Naive thymus-derived CD8-positive, alpha-beta T cell (primary cell): ENCODE measurements around the gene GLYAT. TPM values are rescaled to one million over a fixed set of nuclear protein-coding genes. Genes with fewer than 3 reads are reported as not detected.

Experiments
- ATAC-seq, 2 donors: fragments of 150-1000 bp; cut with Tn5 transposase in 1 of 2; sonication (Bioruptor Pico), chemical (Tn5 transposase) in 1 of 2; 1 replicate in 1 of 2; 2 replicates in 1 of 2; pipeline ENCODE4 v1.10.0; 2021; ENCODE audit warnings: mild to moderate bottlenecking in 2 of 2, moderate library complexity in 2 of 2
- POLR2A ChIA-PET: fragments of 350-600 bp; sonication (Branson Sonifier 250); formaldehyde crosslinking; loops from one replicate; lab custom pipeline; 2021; ENCODE audit warnings: antibody characterized with exemption; lab: Charles Lee
- DNase-seq, 10 donors: peaks; one replicate each; pipeline versions ENCODE4 v3.0.0 to v3.0.0-alpha.2; 2020 to 2022
- H3K27ac Mint-ChIP-seq, 10 donors: one replicate each; pipeline ENCODE4 v1.8.0; 2020 to 2022; ENCODE audit warnings: mild to moderate bottlenecking in 10 of 10, mixed read lengths in 10 of 10, moderate library complexity in 4 of 10, inconsistent platforms in 1 of 10
- H3K27me3 Mint-ChIP-seq, 5 donors: one replicate each; pipeline ENCODE4 v1.8.0; 2021 to 2022; ENCODE audit warnings: mixed read lengths in 5 of 5
- H3K36me3 Mint-ChIP-seq, 3 donors: one replicate each; pipeline ENCODE4 v1.8.0; 2020 to 2022; ENCODE audit warnings: mixed read lengths in 3 of 3, mild to moderate bottlenecking in 2 of 3, inconsistent platforms in 1 of 3
- H3K4me1 Mint-ChIP-seq, 4 donors: one replicate each; pipeline ENCODE4 v1.8.0; 2021 to 2022; ENCODE audit warnings: mixed read lengths in 4 of 4
- H3K4me3 Mint-ChIP-seq, 10 donors: one replicate each; pipeline ENCODE4 v1.8.0; 2020 to 2022; ENCODE audit warnings: mild to moderate bottlenecking in 10 of 10, mixed read lengths in 10 of 10, moderate library complexity in 6 of 10, inconsistent platforms in 1 of 10
- H3K9me3 Mint-ChIP-seq, 9 donors: one replicate each; pipeline ENCODE4 v1.8.0; 2020 to 2022; ENCODE audit warnings: mixed read lengths in 9 of 9, mild to moderate bottlenecking in 3 of 9, inconsistent platforms in 1 of 9, moderate library complexity in 1 of 9
- polyA plus RNA-seq, 3 donors: library from polyadenylated mRNA; unstranded; fragments of 300-500 nt; fragmentation: Illumina TruSeq; gene quantifications; one replicate each; pipeline ENCODE4 v1.2.3, GENCODE V29; 2021
- total RNA-seq, 8 experiments: library from RNA in 2 of 8; stranded (reverse) in 2 of 8; gene quantifications; one replicate each; pipeline ENCODE4 v1.2.3 and lab custom pipeline; 2021 to 2026

GLYAT gene
- total RNA-seq (not detected), polyA plus RNA-seq (not detected), total RNA-seq (lab: John Stamatoyannopoulos, UW) (0 to 0.17 (median 0) reads per million in 6 experiments)

- POLR2A ChIA-PET, result interaction anchor here (1.2 kb wide), 1 partner anchor 13 kb away, joined by 3 read pairs; no protein-coding TSS in a partner anchor
Observed at GRCh38 chr11:58731819-58732218, at the start of gene GLYAT. Gene GLYAT (minus strand): TSS chr11:58731943. CDS start chr11:58724496, 7,447 bp downstream.

GRCh38 chr11:58781345-58781744, 49.6 kb upstream of the GLYAT start:
- POLR2A ChIA-PET, result no interaction called here
- Mint-ChIP-seq H3K27me3 (no peaks in the 10 kb centered on the region), H3K9me3 (peaks cover 0 to 9% (median 3%) of the 10 kb centered on the region in 9 donors), H3K27ac (no peak overlapping the region), H3K4me3 (no peak overlapping the region), H3K4me1 (peaks cover 0 to 2% (median 0%) of the 10 kb centered on the region in 4 donors), H3K36me3 (peaks cover 0 to 7% (median 0%) of the 10 kb centered on the region in 3 donors)
- ATAC-seq (no peak), DNase-seq (no peak)

More at GRCh38 chr11:58731819-58732218, at the start of gene GLYAT:
- peaks cover 16 to 27% (median 24%) of the 10 kb centered on the region in 4 donors for H3K4me1 Mint-ChIP-seq
- no peak within 1 kb of the TSS for H3K27ac Mint-ChIP-seq
- ATAC-seq (no peak), DNase-seq (no peak)
- peaks cover 0 to 3% (median 0%) of the 10 kb centered on the region in 5 donors for H3K27me3 Mint-ChIP-seq
- H3K4me3 Mint-ChIP-seq, result no peak within 1 kb of the TSS
- H3K9me3 Mint-ChIP-seq, result peaks cover 0 to 10% (median 0%) of the 10 kb centered on the region in 9 donors
- no peaks in the 10 kb centered on the region for H3K36me3 Mint-ChIP-seq

GRCh38 chr11:58780578-58780977, 48.8 kb upstream of the GLYAT start:
- POLR2A ChIA-PET, result no interaction called here
- H3K4me3 Mint-ChIP-seq, result no peak overlapping the region
- no peaks in the 10 kb centered on the region for H3K27me3 Mint-ChIP-seq

GRCh38 chr11:58776891-58777710, 45.4 kb upstream of the GLYAT start:
- peaks cover 0 to 9% (median 3%) of the 10 kb centered on the region in 9 donors for H3K9me3 Mint-ChIP-seq
- ATAC-seq (no peak), DNase-seq (no peak)
- peaks cover 0 to 7% (median 0%) of the 10 kb centered on the region in 3 donors for H3K36me3 Mint-ChIP-seq
- POLR2A ChIA-PET, result interaction anchor here (0.7 kb wide), 1 partner anchor 130 kb away, joined by 3 read pairs; no protein-coding TSS in a partner anchor
- no peak overlapping the region for H3K4me3 Mint-ChIP-seq
- H3K27ac Mint-ChIP-seq, result no peak overlapping the region
- H3K27me3 Mint-ChIP-seq, result peaks cover 0 to 4% (median 0%) of the 10 kb centered on the region in 5 donors
- peaks cover 0 to 2% (median 0%) of the 10 kb centered on the region in 4 donors for H3K4me1 Mint-ChIP-seq

More at GRCh38 chr11:58780578-58780977, 48.8 kb upstream of the GLYAT start:
- H3K27ac Mint-ChIP-seq, result no peak overlapping the region
- no peak for DNase-seq
- H3K36me3 Mint-ChIP-seq, result peaks cover 0 to 7% (median 0%) of the 10 kb centered on the region in 3 donors
- ATAC-seq, result no peak
- peaks cover 0 to 9% (median 3%) of the 10 kb centered on the region in 9 donors for H3K9me3 Mint-ChIP-seq
- peaks cover 0 to 2% (median 0%) of the 10 kb centered on the region in 4 donors for H3K4me1 Mint-ChIP-seq

GRCh38 chr11:58775066-58775708, 43.4 kb upstream of the GLYAT start:
- no peak overlapping the region for H3K27ac Mint-ChIP-seq
- POLR2A ChIA-PET, result interaction anchor here (0.6 kb wide), 1 partner anchor 260 kb away, joined by 3 read pairs; no protein-coding TSS in a partner anchor
- DNase-seq, result no peak

GRCh38 chr11:58774164-58774593, 42.4 kb upstream of the GLYAT start:
- POLR2A ChIA-PET, result interaction anchor here (0.6 kb wide), 1 partner anchor 259 kb away, joined by 3 read pairs; no protein-coding TSS in a partner anchor
- H3K9me3 Mint-ChIP-seq, result no peaks in the 10 kb centered on the region
- H3K27ac Mint-ChIP-seq, result no peak overlapping the region
- peaks cover 0 to 2% (median 0%) of the 10 kb centered on the region in 3 donors for H3K36me3 Mint-ChIP-seq
- H3K4me3 Mint-ChIP-seq, result no peak overlapping the region
- DNase-seq (no peak), ATAC-seq (no peak)
- H3K4me1 Mint-ChIP-seq, result peaks cover 0 to 2% (median 0%) of the 10 kb centered on the region in 4 donors
- H3K27me3 Mint-ChIP-seq, result peaks cover 0 to 12% (median 0%) of the 10 kb centered on the region in 5 donors

More at GRCh38 chr11:58775066-58775708, 43.4 kb upstream of the GLYAT start:
- Mint-ChIP-seq H3K27me3 (peaks cover 0 to 12% (median 0%) of the 10 kb centered on the region in 5 donors), H3K4me3 (no peak overlapping the region), H3K4me1 (peaks cover 0 to 2% (median 0%) of the 10 kb centered on the region in 4 donors), H3K9me3 (no peaks in the 10 kb centered on the region), H3K36me3 (no peaks in the 10 kb centered on the region)
- ATAC-seq, result no peak

- no peak overlapping the region for H3K27ac Mint-ChIP-seq
- ATAC-seq (no peak), DNase-seq (no peak)
- peaks cover 0 to 2% (median 0%) of the 10 kb centered on the region in 3 donors for H3K36me3 Mint-ChIP-seq
- no peak overlapping the region for H3K4me3 Mint-ChIP-seq
- H3K4me1 Mint-ChIP-seq, result peaks cover 0 to 4% (median 2%) of the 10 kb centered on the region in 4 donors
- H3K27me3 Mint-ChIP-seq, result peaks cover 0 to 12% (median 0%) of the 10 kb centered on the region in 5 donors
- H3K9me3 Mint-ChIP-seq, result no peaks in the 10 kb centered on the region
- POLR2A ChIA-PET, result no interaction called here
Observed at GRCh38 chr11:58773337-58773736, 41.6 kb upstream of the GLYAT start.

- no peaks in the 10 kb centered on the region for H3K9me3 Mint-ChIP-seq
- no peak for DNase-seq
- peaks cover 0 to 12% (median 0%) of the 10 kb centered on the region in 5 donors for H3K27me3 Mint-ChIP-seq
- peaks cover 0 to 6% (median 2%) of the 10 kb centered on the region in 4 donors for H3K4me1 Mint-ChIP-seq
- no peak for ATAC-seq
- POLR2A ChIA-PET, result interaction anchor here (1.1 kb wide), 1 partner anchor 46 kb away, joined by 3 read pairs; no protein-coding TSS in a partner anchor
- no peak overlapping the region for H3K27ac Mint-ChIP-seq
- peaks cover 0 to 2% (median 0%) of the 10 kb centered on the region in 3 donors for H3K36me3 Mint-ChIP-seq
- H3K4me3 Mint-ChIP-seq, result no peak overlapping the region
Observed at GRCh38 chr11:58772329-58773285, 40.9 kb upstream of the GLYAT start.

- Mint-ChIP-seq H3K9me3 (no peaks in the 10 kb centered on the region), H3K27ac (no peak overlapping the region), H3K27me3 (peaks cover 0 to 12% (median 0%) of the 10 kb centered on the region in 5 donors), H3K4me1 (peaks cover 0 to 6% (median 2%) of the 10 kb centered on the region in 4 donors), H3K4me3 (no peak overlapping the region), H3K36me3 (peaks cover 0 to 2% (median 0%) of the 10 kb centered on the region in 3 donors)
- ATAC-seq, result no peak
- POLR2A ChIA-PET, result interaction anchor here (1.1 kb wide), 1 partner anchor 45 kb away, joined by 3 read pairs; no protein-coding TSS in a partner anchor
- DNase-seq, result no peak
Observed at GRCh38 chr11:58771458-58771855, 39.7 kb upstream of the GLYAT start.

- H3K9me3 Mint-ChIP-seq, result no peaks in the 10 kb centered on the region
- no peak overlapping the region for H3K4me3 Mint-ChIP-seq
Observed at GRCh38 chr11:58770627-58771457, 39.1 kb upstream of the GLYAT start.

GRCh38 chr11:58770166-58770565, 38.4 kb upstream of the GLYAT start:
- Mint-ChIP-seq H3K36me3 (peaks cover 0 to 2% (median 0%) of the 10 kb centered on the region in 3 donors), H3K9me3 (no peaks in the 10 kb centered on the region), H3K4me1 (peaks cover 0 to 6% (median 2%) of the 10 kb centered on the region in 4 donors), H3K27ac (no peak overlapping the region), H3K4me3 (no peak overlapping the region), H3K27me3 (peaks cover 0 to 12% (median 6%) of the 10 kb centered on the region in 5 donors)
- DNase-seq (no peak), ATAC-seq (no peak)
- POLR2A ChIA-PET, result no interaction called here

More at GRCh38 chr11:58770627-58771457, 39.1 kb upstream of the GLYAT start:
- Mint-ChIP-seq H3K36me3 (peaks cover 0 to 2% (median 0%) of the 10 kb centered on the region in 3 donors), H3K4me1 (peaks cover 0 to 6% (median 2%) of the 10 kb centered on the region in 4 donors), H3K27me3 (peaks cover 0 to 12% (median 5%) of the 10 kb centered on the region in 5 donors), H3K27ac (no peak overlapping the region)
- DNase-seq, result no peak
- POLR2A ChIA-PET, result no interaction called here
- no peak for ATAC-seq
